ENCODE results near the gene NXPH2.

The NXPH2 gene

GRCh38 chr2:138779781-138780445 is at the start of gene NXPH2:
TSS of gene NXPH2 (minus strand) at chr2:138780390. CDS start at chr2:138780241, 149 bp downstream.
- peak in 2 of 3 experiments; percentile 26 to 28 for DNase-seq

DNA sequence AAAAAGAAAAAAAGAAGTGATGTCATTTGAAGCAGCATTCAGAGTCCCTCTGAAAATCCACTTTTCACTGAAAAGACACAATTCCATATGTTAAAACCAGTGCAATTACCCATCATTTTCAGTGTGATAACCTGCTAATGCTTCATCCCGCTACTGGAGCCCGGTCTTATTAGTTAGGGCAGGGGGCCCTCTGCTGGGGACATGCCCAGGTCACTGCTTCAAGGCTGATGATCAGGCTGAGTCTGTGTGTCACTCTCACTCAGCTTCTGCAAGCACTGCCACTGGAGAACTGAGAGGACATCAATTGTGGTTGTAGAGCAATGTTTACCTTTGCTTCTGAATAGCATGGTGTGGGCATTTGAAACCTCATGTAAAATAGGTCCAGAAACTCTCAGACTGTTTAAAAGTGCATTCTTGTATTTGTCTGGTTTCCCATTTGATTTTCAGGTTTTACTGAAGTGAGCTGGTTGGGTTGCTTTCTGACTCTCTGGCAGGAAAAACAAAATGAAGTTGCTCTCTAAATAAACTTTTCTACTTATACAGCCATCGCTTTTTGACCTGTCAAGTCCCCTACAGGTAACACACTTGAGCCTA is 49.2 kb upstream of the NXPH2 start:
- DNase-seq = peak in 2 of 3 experiments; percentile 42 to 76

GRCh38 chr2:138827426-138828054 is 47.4 kb upstream of the NXPH2 start:
- peak; percentile 28 to 83 (median 32) for DNase-seq

DNA sequence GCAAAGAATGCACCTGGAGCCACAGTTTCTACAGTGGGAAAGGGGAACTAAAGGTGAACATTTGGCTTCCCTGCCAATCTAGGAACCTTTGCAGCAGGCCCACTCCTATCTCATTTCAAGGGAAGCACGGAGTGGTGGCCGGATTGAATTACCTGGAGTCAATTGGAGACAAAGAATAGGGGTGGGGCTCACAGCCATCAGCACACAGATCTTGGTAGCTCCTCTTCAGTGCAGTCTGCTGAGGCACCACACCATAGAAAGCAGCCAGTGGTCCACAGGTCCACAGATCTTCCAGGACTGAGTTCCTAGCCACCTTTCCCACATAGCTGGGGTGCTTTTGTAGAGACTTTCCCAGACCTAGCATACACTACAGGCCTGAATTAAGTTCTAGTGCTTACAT is 43.5 kb upstream of the NXPH2 start:
- DNase-seq = peak in 1 of 3 experiments; percentile 10

DNA sequence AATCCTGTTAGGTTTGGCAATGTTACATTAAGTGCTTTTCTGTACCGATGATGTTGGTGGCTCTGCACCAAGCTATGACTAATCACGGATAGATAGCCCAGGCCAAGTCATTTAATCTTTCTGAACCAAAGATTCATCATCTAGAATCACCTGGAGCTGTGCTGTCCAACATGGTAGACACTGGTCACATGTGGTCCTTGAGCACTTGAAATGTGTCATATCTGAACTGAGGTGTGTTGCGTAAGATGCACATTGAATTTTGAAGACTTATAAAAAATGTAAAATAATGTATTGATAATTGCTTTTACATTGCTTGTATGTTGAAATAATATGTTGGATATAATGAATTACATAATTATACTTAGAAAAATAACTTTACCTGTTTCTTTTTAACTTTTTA is 39.8 kb upstream of the NXPH2 start:
- DNase-seq = no peak

DNA sequence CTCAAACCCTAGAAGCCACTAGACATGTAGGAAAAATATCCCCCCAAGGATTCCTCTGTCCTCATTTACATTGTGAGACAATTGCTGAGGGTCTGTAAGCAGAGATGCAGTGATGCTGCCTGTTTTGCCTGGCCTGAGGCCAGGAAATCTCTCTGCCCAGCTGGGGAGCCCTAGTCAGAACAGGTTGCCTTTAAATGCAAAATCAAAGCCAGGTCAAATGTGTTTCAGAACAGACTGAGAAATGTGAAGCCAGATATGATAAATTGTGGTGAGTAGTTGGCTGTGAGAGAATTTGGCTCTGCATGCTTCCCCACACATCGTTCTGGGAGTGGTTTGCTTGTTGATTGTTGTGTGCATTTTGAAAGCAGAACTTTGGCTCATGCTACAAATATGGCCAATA is 38.4 kb upstream of the NXPH2 start:
- DNase-seq = peak in 2 of 3 experiments; percentile 15 to 33

- peak in 2 of 3 experiments; percentile 75 to 92 for DNase-seq
These were observed 34.1 kb upstream of the NXPH2 start for GRCh38 chr2:138814123-138814898.

GRCh38 chr2:138811431-138811830 is 31.2 kb upstream of the NXPH2 start:
- no peak for DNase-seq

GRCh38 chr2:138794724-138795123 is 14.5 kb upstream of the NXPH2 start:
- no peak for DNase-seq

GRCh38 chr2:138787053-138787666 is 7.0 kb upstream of the NXPH2 start:
- DNase-seq = peak; percentile 8 to 72 (median 42)

- no peak for DNase-seq
These were observed 2.2 kb upstream of the NXPH2 start for GRCh38 chr2:138782383-138782782.

DNA sequence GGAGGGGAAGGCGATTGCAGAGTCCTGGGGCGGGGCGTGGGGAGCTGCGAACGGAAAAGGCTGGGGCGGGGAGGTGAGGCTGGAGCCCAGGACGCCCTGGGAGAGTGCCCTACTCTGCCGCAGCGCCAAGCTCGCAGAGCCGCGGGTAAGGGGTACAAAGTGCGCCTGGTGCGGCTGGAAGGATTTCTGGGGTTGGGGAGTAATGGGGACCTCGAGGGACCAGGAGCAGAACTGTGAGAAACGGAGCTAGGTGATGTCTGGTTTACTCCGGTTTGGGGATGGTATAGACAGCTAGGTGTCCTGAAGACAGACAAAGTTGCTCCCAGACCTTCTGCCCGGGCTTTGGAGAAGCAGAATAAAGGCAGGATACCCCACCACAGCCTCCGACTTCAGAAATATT is 718 bp upstream of the NXPH2 start:
- no peak for DNase-seq

GRCh38 chr2:138780446-138780880 is 273 bp upstream of the NXPH2 start:
- DNase-seq = no peak

GRCh38 chr2:138779406-138779780 is 797 bp downstream of the NXPH2 start:
- DNase-seq = no peak

- DNase-seq = no peak
These were observed 2.2 kb downstream of the NXPH2 start for GRCh38 chr2:138777996-138778395.

- DNase-seq = no peak
These were observed 4.5 kb downstream of the NXPH2 start for GRCh38 chr2:138775736-138776135.

DNA sequence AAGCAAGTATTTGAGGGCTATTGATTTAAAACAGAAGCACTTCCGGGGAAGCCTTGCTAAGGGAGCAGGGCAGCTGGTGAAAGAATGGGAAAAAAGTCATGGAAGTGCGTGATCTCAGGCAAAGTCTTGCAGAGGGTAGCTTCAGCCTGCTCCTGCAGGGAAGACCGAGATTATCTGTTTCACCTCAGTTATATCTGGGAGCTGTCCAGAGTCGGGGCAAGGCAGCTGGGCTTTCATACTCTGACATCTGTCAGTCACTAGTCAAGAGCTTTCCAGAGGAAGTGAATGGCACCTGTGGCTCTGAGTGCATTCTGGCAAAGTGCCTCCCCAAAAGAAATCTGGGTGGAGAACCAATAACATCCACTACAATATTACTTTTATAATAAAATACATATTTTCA is 8.7 kb downstream of the NXPH2 start:
- no peak for DNase-seq

- DNase-seq = no peak
These were observed 13.1 kb downstream of the NXPH2 start for GRCh38 chr2:138767101-138767500.

DNA sequence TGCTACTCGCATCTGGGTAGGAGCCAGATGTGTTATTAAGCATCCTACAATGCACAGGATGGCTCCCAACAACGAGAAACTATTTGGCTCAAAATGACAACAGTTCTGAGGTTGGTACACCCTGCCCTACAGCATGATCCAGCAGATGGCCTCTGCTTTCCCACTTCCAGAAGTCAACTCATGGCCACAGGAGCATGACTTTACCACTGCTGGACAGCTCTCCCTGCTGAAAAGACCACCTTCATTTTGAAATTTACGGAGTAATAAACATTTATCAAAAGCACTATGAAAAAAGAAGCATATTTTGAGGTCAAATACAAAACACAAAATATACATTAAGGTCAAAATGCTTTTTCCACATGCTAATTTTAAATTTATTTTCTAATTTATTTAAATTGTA is 13.7 kb downstream of the NXPH2 start:
- DNase-seq = no peak

- no peak for DNase-seq
These were observed 16.2 kb downstream of the NXPH2 start for GRCh38 chr2:138763971-138764370.

DNA sequence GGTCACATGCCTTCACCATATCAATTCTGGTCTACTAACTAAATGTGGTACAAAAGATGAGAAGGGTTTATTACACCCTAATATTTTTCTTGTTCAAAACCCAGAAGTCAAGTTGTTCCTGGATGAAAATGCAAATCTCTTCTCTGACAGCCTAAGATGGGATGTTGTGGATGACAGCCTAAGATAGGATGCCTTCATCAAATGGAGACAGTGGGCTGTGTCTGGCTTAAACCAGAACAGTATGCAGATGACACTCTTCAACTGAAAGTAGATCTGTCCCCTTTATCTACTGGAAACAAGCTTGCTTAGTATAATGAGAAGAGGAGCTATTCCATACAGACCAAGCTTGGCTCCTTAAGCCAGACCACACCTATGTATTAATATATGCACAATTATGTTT is 17.7 kb downstream of the NXPH2 start:
- DNase-seq = no peak

GRCh38 chr2:138760676-138761075 is 19.5 kb downstream of the NXPH2 start:
- no peak for DNase-seq

- DNase-seq = no peak
These were observed 22.8 kb downstream of the NXPH2 start for GRCh38 chr2:138757384-138757783.

Measured in NCI-H1417 (cell line).